Endothelial cell (in vitro differentiated cells): ENCODE data around the gene CAPN12. TPM values are rescaled to one million over a fixed set of nuclear protein-coding genes. Genes with fewer than 3 reads are reported as not detected.

ENCODE experiments used
- DNase-seq: peaks from one replicate; pipeline ENCODE4 v3.0.0; 2021; ENCODE audit warnings: low spot score
- H3K27ac Mint-ChIP-seq: one replicate; pipeline ENCODE4 v1.8.0; 2021; ENCODE audit warnings: mixed read lengths, inconsistent platforms; ENCODE audit not compliant: unreplicated experiment
- H3K27me3 Mint-ChIP-seq: one replicate; pipeline ENCODE4 v1.8.0; 2021; ENCODE audit warnings: mild to moderate bottlenecking, moderate library complexity, mixed read lengths, inconsistent platforms; ENCODE audit not compliant: unreplicated experiment
- H3K36me3 Mint-ChIP-seq: one replicate; pipeline ENCODE4 v1.8.0; 2021; ENCODE audit warnings: mild to moderate bottlenecking, low read depth, mixed read lengths, inconsistent platforms; ENCODE audit not compliant: unreplicated experiment
- H3K4me1 Mint-ChIP-seq: one replicate; pipeline ENCODE4 v1.8.0; 2021; ENCODE audit warnings: mild to moderate bottlenecking, mixed read lengths, inconsistent platforms; ENCODE audit not compliant: unreplicated experiment
- H3K4me3 Mint-ChIP-seq: one replicate; pipeline ENCODE4 v1.8.0; 2021; ENCODE audit warnings: mild to moderate bottlenecking, mixed read lengths, inconsistent platforms; ENCODE audit not compliant: unreplicated experiment
- H3K9me3 Mint-ChIP-seq: one replicate; pipeline ENCODE4 v1.8.0; 2021; ENCODE audit warnings: mixed read lengths, inconsistent platforms; ENCODE audit not compliant: unreplicated experiment
- total RNA-seq: library from RNA; stranded (reverse); fragmentation: NEBNext Ultra II Directional; extraction: Animal tissue kit (Norgen Biotek cat#: 25700); gene quantifications from one replicate; pipeline ENCODE4 v1.2.1, GENCODE V29; 2021; ENCODE audit not compliant: unreplicated experiment
- TF ChIP-seq, protein P1 (sequence below): fragments of 200-600 bp; sonication (generic); IDR thresholded peaks from one replicate; pipeline ENCODE4 v1.5.0; 2021; ENCODE audit warnings: antibody characterized with exemption; ENCODE audit not compliant: unreplicated experiment

CAPN12 gene
- total RNA-seq, 1 donor from 2014 or later: 2.9 TPM

DNA sequence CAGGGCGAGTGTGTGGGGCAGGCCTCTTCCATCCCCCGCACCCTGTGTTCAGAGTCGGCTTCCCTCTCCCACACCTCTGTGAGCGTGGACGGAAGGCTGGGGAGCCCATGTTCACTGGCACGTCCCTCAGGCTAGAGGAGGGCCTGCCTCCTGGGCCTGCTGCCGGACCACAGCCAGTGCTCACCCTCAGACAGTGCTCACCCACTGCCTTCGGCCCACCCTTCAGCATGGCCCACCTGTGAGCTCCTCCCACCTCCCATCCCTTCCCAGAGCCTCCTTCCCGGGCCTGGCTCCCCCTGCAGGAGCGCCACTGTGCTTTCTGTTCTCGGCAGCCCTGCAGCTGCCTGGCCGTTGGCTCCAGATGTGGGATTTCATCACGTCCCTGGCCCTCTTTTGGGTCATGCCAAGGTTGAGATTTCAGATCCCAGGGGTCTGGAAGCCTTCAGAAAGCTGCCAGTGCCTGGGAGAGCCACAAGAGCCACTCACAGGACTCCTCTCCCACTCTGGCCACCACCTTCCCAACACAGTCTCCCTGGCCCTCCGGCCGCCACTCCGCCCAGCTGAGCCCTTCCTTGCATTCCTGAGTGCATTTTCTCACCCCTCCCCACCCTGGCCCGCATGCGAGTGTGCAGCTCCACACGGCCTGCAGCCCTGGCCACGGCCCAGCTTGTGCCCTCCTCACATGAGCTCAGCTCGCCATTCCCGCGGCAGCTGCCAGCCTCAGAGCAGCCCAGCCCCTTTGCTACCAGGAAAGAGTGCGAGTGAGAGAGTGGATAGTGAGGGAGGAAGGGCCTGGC, 25.3 kb downstream of the CAPN12 start:
- Mint-ChIP-seq H3K4me3 (no peak overlapping the region), H3K36me3 (peaks cover 11% of the 10 kb centered on the region), H3K27ac (no peak overlapping the region), H3K4me1 (peaks cover 3% of the 10 kb centered on the region), H3K9me3 (no peaks in the 10 kb centered on the region), H3K27me3 (peaks cover 24% of the 10 kb centered on the region)
- TF ChIP-seq, protein P1, sequence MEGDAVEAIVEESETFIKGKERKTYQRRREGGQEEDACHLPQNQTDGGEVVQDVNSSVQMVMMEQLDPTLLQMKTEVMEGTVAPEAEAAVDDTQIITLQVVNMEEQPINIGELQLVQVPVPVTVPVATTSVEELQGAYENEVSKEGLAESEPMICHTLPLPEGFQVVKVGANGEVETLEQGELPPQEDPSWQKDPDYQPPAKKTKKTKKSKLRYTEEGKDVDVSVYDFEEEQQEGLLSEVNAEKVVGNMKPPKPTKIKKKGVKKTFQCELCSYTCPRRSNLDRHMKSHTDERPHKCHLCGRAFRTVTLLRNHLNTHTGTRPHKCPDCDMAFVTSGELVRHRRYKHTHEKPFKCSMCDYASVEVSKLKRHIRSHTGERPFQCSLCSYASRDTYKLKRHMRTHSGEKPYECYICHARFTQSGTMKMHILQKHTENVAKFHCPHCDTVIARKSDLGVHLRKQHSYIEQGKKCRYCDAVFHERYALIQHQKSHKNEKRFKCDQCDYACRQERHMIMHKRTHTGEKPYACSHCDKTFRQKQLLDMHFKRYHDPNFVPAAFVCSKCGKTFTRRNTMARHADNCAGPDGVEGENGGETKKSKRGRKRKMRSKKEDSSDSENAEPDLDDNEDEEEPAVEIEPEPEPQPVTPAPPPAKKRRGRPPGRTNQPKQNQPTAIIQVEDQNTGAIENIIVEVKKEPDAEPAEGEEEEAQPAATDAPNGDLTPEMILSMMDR: no peak
- no peak for DNase-seq

DNA sequence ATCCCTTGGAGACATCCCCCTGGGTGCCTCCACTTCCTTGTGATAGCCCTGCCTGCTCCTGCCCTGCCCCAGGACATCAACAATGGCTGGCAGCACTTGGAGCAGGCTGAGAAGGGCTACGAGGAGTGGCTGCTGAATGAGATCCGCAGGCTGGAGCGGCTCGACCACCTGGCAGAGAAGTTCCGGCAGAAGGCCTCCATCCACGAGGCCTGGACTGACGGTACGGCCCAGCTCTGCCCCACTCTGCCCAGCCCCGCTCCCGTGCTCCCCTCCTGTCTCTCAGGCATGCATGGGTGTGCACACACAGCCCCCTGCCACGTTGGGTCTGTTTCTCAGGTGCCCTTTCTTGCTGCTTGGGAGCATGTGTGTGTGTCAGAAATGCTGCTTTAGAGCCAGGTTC, 26.4 kb downstream of the CAPN12 start:
- Mint-ChIP-seq H3K36me3 (peaks cover 15% of the 10 kb centered on the region), H3K27me3 (peaks cover 19% of the 10 kb centered on the region), H3K9me3 (no peaks in the 10 kb centered on the region), H3K27ac (no peak overlapping the region), H3K4me1 (peaks cover 3% of the 10 kb centered on the region), H3K4me3 (no peak overlapping the region)
- TF ChIP-seq, protein P1: no peak
- DNase-seq: no peak

DNA sequence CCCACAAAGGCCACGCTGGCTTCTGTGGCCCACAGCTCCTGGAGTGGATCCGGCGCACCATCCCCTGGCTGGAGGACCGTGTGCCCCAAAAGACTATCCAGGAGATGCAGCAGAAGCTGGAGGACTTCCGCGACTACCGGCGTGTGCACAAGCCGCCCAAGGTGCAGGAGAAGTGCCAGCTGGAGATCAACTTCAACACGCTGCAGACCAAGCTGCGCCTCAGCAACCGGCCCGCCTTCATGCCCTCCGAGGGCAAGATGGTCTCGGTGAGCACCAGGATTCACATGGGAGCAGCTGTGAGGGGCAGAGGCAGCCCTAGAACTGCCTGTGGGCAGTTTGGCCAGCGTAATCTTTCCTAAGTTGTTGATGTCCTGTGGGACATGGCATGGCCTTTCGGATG, 27.2 kb downstream of the CAPN12 start:
- H3K27me3 Mint-ChIP-seq: peaks cover 19% of the 10 kb centered on the region
- TF ChIP-seq, protein P1: no peak
- DNase-seq: no peak
- no peak overlapping the region for H3K27ac Mint-ChIP-seq
- peaks cover 16% of the 10 kb centered on the region for H3K36me3 Mint-ChIP-seq
- H3K4me3 Mint-ChIP-seq: no peak overlapping the region
- H3K4me1 Mint-ChIP-seq: peaks cover 3% of the 10 kb centered on the region
- no peaks in the 10 kb centered on the region for H3K9me3 Mint-ChIP-seq

DNA sequence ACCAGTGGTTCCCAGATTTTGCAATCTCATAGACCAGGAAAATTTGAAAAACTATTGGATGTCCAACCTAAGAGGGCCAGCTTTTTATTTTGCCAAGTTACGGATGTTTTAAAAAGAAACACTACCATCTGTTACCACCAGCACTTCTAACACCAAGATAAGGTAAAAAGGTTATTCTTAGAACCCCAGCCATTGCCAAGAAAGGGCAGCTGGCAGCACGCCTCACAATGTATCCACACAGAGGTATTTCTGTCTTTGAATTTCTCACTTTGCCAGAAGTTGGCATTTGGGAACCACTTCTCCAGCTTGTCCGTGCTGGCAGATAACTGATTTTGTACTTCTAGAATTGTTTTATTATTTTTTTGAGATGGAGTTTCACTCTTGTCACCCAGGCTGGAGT, 28.7 kb downstream of the CAPN12 start:
- H3K36me3 Mint-ChIP-seq: peaks cover 29% of the 10 kb centered on the region
- no peak overlapping the region for H3K4me3 Mint-ChIP-seq
- H3K4me1 Mint-ChIP-seq: peaks cover 3% of the 10 kb centered on the region

DNA sequence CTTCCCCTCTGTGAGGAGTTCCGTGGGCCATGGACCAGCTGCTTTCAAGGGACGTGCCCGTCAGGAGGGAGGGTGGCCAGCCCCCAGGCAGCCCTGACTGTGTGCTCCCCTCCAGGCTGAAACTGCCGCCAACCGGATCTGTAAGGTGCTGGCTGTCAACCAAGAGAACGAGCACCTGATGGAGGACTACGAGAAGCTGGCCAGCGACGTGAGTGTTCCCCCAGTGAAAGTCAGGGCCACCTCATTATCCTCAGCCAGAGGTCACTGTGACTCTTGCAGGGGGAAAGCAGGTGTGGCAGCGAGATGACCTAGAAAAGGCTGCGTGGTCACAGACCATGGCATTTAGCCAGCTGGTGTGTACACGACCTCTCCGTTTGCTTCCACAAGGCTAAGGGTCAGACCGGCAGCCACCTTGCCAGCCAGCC, 29.9 kb downstream of the CAPN12 start:
- peaks cover 3% of the 10 kb centered on the region for H3K4me1 Mint-ChIP-seq
- no peak overlapping the region for H3K27ac Mint-ChIP-seq
- no peak for DNase-seq
- TF ChIP-seq, protein P1: no peak
- peaks cover 36% of the 10 kb centered on the region for H3K36me3 Mint-ChIP-seq
- peaks cover 30% of the 10 kb centered on the region for H3K27me3 Mint-ChIP-seq
- H3K9me3 Mint-ChIP-seq: no peaks in the 10 kb centered on the region
- H3K4me3 Mint-ChIP-seq: peak overlapping the region; percentile 47

More for the DNA sequence above, 28.7 kb downstream of the CAPN12 start:
- Mint-ChIP-seq H3K9me3 (no peaks in the 10 kb centered on the region), H3K27me3 (peaks cover 24% of the 10 kb centered on the region), H3K27ac (no peak overlapping the region)
- TF ChIP-seq, protein P1: no peak
- no peak for DNase-seq
